Activated CD4-positive, alpha-beta T cell treated with anti-CD3 and anti-CD28 coated beads, Interleukin-2, amount 50 U/mL, for 4 hours (primary cell): ENCODE measurements around the gene DNAI1.
A peak's percentile ranks its signal among the peaks of the same experiment; 100 is the strongest.
"Not testable (repeated sequence)": the region's sequence is repeated elsewhere in the genome, so short reads cannot be mapped to it uniquely, and the experiment has no call there.

ENCODE experiments used
- DNase-seq, 2 experiments: peaks; one replicate each; pipeline ENCODE4 v3.0.0-alpha.2; 2020

Gene DNAI1

GRCh38 chr9:34514401-34514800 lies 55.8 kb downstream of the DNAI1 start:
- DNase-seq = no peak

- DNase-seq = no peak
Observed at GRCh38 chr9:34514816-34515215, 56.2 kb downstream of the DNAI1 start.

- no peak for DNase-seq
Observed at GRCh38 chr9:34515959-34516358, 57.4 kb downstream of the DNAI1 start.

- no peak for DNase-seq
Observed at GRCh38 chr9:34517185-34517584, 58.6 kb downstream of the DNAI1 start.

GRCh38 chr9:34518110-34518616 lies 59.6 kb downstream of the DNAI1 start:
- DNase-seq = no peak

- DNase-seq = no peak
Observed at GRCh38 chr9:34518896-34519295, 60.3 kb downstream of the DNAI1 start.

- DNase-seq = no peak
Observed at GRCh38 chr9:34519321-34520020, 60.9 kb downstream of the DNAI1 start.

- no peak for DNase-seq
Observed at GRCh38 chr9:34520096-34520495, 61.5 kb downstream of the DNAI1 start.

GRCh38 chr9:34520505-34521385 lies 62.1 kb downstream of the DNAI1 start:
- no peak for DNase-seq

- DNase-seq = no peak
Observed at GRCh38 chr9:34521406-34522045, 62.9 kb downstream of the DNAI1 start.

GRCh38 chr9:34522091-34522887 lies 63.7 kb downstream of the DNAI1 start:
- DNase-seq = no peak

GRCh38 chr9:34522971-34523797 lies 64.6 kb downstream of the DNAI1 start, which contains the start of gene ENHO:
Gene ENHO, minus strand, starts transcription at chr9:34522990. Its CDS starts 1,295 bp downstream, at chr9:34521695.
- DNase-seq = peak; percentile 80 to 81

- no peak for DNase-seq
Observed at GRCh38 chr9:34524349-34524748, 65.7 kb downstream of the DNAI1 start.

- DNase-seq = no peak
Observed at GRCh38 chr9:34526026-34526425, 67.4 kb downstream of the DNAI1 start.

- not testable (repeated sequence) for DNase-seq
Observed at GRCh38 chr9:34532041-34532440, 73.4 kb downstream of the DNAI1 start.

GRCh38 chr9:34536685-34537084 lies 78.1 kb downstream of the DNAI1 start:
- DNase-seq = no peak

GRCh38 chr9:34540827-34541226 lies 82.2 kb downstream of the DNAI1 start:
- DNase-seq = no peak

- DNase-seq = no peak
Observed at GRCh38 chr9:34541540-34541939, 82.9 kb downstream of the DNAI1 start.

GRCh38 chr9:34544035-34544434 lies 85.4 kb downstream of the DNAI1 start:
- DNase-seq = no peak

GRCh38 chr9:34545497-34545896 lies 86.9 kb downstream of the DNAI1 start:
- no peak for DNase-seq

- no peak for DNase-seq
Observed at GRCh38 chr9:34546102-34546833, 87.7 kb downstream of the DNAI1 start.
